ENCODE results near the gene IFNL1.

- TF ChIP-seq CTCF (IDR thresholded peaks at IDR 0.05) (no peak), EZH2 (IDR thresholded peaks at IDR 0.05; ENCODE audit: borderline replicate concordance, insufficient read depth, low read depth, low read length, poor library complexity, severe bottlenecking) (no peak)
Observed at GRCh38 chr19:39254531-39255345, 41.5 kb upstream of the IFNL1 start.

Data from B cell (primary cell).